Astrocyte of the spinal cord (primary cell): ENCODE data around the gene NFATC4.
"Not testable (repeated sequence)": the region's sequence is repeated elsewhere in the genome, so short reads cannot be mapped to it uniquely, and the experiment has no call there.

Experiments
- DNase-seq: peaks from one replicate; pipeline ENCODE4 v3.0.0; 2011; ENCODE audit warnings: low read depth, low spot score
- H3K4me3 ChIP-seq: 2 replicates; pipeline ENCODE4 v1.5.1; 2011; ENCODE audit warnings: low read depth, mild to moderate bottlenecking, low read length, moderate library complexity
- CTCF ChIP-seq: IDR thresholded peaks from 2 replicates; pipeline ENCODE4 v1.5.1; 2012; ENCODE audit warnings: low read depth, mild to moderate bottlenecking, low read length, inconsistent platforms
- in situ Hi-C: cut with HindIII; loops from 2 replicates; pipeline ENCODE4 v1.10.0; 2017; ENCODE audit warnings: low sequenced_read_pairs

The NFATC4 gene

DNA sequence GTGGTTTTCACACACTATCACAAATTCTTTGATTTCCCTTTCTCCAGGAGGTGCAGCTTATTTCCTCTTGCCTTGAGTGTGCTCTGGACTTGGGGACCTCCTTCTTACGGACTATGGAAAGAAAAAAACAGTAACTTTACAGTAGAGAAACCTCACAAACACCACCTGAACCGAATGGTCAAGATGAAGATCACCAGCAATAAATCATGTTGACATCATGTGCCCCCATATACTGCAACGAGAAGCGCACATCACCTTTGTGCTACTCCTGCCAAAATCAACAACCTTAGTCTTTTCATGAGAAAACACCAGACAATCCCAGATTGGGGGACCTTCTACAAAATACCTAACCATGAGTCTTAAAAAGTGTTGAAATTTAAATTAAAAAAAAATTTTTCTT lies 17.5 kb downstream of the NFATC4 start:
- in situ Hi-C loops: no loop called here
- no peak overlapping the region for H3K4me3 ChIP-seq
- no peak for TF ChIP-seq CTCF
- no peak for DNase-seq

DNA sequence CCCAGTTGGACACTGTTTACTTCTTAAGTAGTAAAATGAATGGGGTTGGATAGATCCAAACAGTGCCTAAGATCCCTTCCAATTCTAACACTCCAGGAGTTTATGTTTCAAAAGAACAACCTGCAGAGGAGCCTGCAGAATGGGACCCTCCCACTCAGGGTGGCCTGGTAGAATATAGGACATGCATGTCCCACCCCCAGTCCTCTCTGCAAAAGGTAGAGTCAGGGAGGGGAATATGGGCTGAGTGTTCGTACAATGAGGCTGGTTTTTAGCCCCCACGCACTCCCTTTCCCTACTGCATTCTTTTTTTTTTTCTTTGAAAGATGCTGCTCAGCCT lies 19.0 kb downstream of the NFATC4 start:
- no peak for TF ChIP-seq CTCF
- in situ Hi-C loops: no loop called here
- H3K4me3 ChIP-seq: no peak overlapping the region

GRCh38 chr14:24387579-24387978 lies 19.6 kb downstream of the NFATC4 start:
- in situ Hi-C loops, DNase-seq, H3K4me3 ChIP-seq: not testable (repeated sequence)

More for the DNA sequence above, 19.0 kb downstream of the NFATC4 start:
- no peak for DNase-seq

DNA sequence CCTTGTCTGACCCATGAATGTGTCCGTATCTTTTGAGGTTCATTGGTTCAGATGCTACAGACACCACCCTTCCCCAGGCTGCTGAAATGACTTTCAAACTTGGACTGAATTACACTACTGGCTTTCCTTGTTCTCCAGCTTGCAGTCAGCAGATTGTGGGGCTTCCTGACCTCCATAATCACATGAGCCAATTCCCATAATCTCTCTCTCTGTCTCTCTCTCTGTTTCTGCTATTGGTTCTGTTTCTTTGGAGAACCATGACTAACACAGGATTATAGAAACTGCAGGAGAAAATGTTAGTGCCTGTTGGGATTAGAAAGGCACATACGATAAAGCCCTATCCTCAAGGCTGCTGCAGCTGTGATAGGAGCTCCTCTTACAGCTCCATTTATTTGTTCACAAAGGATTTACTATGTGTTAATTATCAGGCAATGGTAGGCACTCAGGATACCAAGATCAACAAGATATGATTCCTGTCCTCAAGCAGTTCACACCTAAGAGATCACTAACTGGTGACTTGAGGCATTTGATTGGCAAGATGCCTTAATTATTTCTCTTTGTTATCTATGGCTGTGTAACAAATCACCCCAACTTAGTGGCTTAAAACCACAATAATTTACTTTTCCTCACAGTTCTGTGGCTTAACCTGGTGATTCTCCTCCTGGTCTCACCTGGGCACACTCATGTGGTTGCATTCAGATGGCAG lies 20.6 kb downstream of the NFATC4 start:
- no peak overlapping the region for H3K4me3 ChIP-seq
- no peak for DNase-seq
- no peak for TF ChIP-seq CTCF
- in situ Hi-C loops: no loop called here

- no peak for DNase-seq
- TF ChIP-seq CTCF: no peak
- no peak overlapping the region for H3K4me3 ChIP-seq
- in situ Hi-C loops: no loop called here
Measured at GRCh38 chr14:24389226-24389848, 21.4 kb downstream of the NFATC4 start.

GRCh38 chr14:24390701-24391468 lies 22.9 kb downstream of the NFATC4 start:
- DNase-seq: no peak
- TF ChIP-seq CTCF: no peak
- H3K4me3 ChIP-seq: no peak overlapping the region
- in situ Hi-C loops: no loop called here
